Astrocyte of the cerebellum (primary cell): ENCODE results near the gene PTPN23.
A peak's percentile ranks its signal among the peaks of the same experiment; 100 is the strongest.

Source experiments
- DNase-seq: peaks from one replicate; pipeline ENCODE4 v3.0.0-alpha.2; 2011; ENCODE audit warnings: low read depth
- H3K4me3 ChIP-seq: 2 replicates; pipeline ENCODE4 v1.5.1; 2011; ENCODE audit warnings: mild to moderate bottlenecking, low read depth, low read length, moderate library complexity
- in situ Hi-C: cut with HindIII; loops from 2 replicates; pipeline ENCODE4 v1.10.0; 2017; ENCODE audit warnings: low sequenced_read_pairs
- TF ChIP-seq, protein P1 (sequence below): IDR thresholded peaks from 2 replicates; pipeline ENCODE4 v1.5.1; 2012; ENCODE audit warnings: low read length, low read depth, moderate library complexity, mild to moderate bottlenecking; ENCODE audit errors: missing control alignments

Gene PTPN23

GRCh38 chr3:47379411-47379899 is 1.4 kb upstream of the PTPN23 start:
- H3K4me3 ChIP-seq: peak overlapping the region; percentile 70
- in situ Hi-C loops: no loop called here
- TF ChIP-seq, protein P1, sequence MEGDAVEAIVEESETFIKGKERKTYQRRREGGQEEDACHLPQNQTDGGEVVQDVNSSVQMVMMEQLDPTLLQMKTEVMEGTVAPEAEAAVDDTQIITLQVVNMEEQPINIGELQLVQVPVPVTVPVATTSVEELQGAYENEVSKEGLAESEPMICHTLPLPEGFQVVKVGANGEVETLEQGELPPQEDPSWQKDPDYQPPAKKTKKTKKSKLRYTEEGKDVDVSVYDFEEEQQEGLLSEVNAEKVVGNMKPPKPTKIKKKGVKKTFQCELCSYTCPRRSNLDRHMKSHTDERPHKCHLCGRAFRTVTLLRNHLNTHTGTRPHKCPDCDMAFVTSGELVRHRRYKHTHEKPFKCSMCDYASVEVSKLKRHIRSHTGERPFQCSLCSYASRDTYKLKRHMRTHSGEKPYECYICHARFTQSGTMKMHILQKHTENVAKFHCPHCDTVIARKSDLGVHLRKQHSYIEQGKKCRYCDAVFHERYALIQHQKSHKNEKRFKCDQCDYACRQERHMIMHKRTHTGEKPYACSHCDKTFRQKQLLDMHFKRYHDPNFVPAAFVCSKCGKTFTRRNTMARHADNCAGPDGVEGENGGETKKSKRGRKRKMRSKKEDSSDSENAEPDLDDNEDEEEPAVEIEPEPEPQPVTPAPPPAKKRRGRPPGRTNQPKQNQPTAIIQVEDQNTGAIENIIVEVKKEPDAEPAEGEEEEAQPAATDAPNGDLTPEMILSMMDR: no peak

DNA sequence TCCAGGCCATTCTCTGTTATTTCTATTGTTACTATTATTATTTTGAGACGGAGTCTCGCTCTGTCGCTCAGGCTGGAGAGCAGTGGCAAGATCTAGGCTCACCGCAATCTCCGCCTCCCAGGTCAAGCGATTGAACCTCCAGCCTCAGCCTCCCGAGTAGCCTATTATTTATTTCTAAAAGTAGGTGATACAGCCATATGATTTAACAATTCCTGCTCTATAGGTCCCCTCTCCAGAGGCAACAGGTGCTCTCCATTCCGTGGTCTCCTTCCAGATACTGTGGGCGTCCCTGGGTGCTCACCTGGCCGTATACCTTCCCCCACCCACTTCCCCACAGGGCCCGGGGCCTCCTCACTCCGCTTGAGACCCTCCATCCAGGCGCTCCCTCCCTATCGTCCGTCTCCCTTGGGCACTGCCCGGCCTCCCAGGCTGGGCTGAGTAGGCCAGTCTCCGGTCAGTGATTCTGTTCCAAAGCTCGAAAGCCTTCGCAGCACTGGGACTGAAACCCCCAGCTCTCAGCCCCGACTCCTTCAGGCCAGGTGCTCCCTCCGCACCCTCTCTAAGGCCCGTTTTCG is 708 bp upstream of the PTPN23 start:
- in situ Hi-C loops: no loop called here
- TF ChIP-seq, protein P1: no peak
- DNase-seq: no peak
- H3K4me3 ChIP-seq: peak overlapping the region; percentile 70

More at GRCh38 chr3:47379411-47379899, 1.4 kb upstream of the PTPN23 start:
- DNase-seq: no peak

DNA sequence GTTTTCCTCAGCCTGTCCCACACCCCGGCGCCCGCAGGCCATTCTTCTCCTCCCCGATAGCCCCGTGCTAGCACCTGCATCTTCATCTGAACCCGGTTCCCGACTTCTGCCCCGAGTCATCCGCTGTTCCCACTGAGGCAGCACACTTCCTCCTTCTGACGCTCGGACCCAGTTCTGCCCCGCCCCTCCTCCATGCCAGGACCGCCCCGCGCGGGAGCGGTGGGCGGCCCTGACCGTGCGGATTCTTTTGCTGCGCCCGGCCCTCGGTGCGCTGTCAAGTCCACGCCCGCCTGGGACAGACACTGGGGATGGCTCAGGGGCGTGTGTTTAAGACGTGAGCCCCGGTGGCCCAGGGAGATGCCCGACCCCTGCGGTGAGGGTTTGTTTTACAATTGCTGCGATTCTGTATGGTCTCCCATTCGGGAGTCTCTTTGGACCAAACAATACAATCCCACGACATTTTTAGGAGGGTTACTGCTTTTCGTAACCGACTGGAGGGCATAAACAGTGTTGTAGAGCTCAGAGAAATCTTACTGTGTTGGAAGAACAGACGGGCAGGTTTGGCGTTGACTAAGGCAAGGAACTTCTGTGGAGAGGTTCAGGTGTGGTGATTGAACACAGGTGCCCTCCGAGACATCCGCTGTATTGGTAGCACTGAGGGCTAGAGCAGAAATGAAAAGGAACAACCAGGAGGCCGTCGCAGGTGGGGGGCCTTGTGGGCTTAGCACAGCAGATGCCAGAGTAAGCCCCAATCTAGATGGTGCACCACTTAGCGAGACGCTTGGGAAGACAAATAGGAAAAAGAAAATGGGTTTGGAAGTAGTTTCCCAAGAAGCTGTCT is 716 bp downstream of the PTPN23 start:
- in situ Hi-C loops: no loop called here
- TF ChIP-seq, protein P1: no peak
- H3K4me3 ChIP-seq: peak overlapping the region; percentile 70
- peak; percentile 66 for DNase-seq

- DNase-seq: no peak
- TF ChIP-seq, protein P1: no peak
- H3K4me3 ChIP-seq: no peak overlapping the region
- in situ Hi-C loops: no loop called here
Observed at GRCh38 chr3:47384425-47384824, 3.6 kb downstream of the PTPN23 start.

DNA sequence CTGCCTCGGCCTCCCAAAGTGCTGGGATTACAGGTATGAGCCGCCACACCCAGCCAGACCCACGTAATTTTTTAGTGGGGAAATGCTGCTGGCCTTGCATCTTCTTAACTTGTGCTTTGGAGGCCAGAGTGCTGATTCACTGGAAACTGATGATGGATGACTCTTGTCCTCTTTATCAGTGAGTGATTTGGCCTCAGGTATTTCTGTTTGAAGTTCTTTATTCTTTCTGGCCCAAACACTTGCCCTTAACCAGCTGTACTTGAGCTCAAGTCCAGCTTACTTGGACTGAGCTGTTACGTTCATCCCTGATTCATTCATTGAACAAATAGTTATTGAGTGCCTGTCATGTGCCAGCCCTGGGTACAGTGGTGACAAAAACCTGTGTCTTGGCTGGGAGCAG is 4.2 kb downstream of the PTPN23 start:
- TF ChIP-seq, protein P1: no peak
- DNase-seq: no peak
- no peak overlapping the region for H3K4me3 ChIP-seq
- in situ Hi-C loops: no loop called here

- DNase-seq: no peak
- in situ Hi-C loops: no loop called here
- H3K4me3 ChIP-seq: no peak overlapping the region
Observed at GRCh38 chr3:47385796-47386195, 5.0 kb downstream of the PTPN23 start.

More at GRCh38 chr3:47385796-47386195, 5.0 kb downstream of the PTPN23 start:
- TF ChIP-seq, protein P1: no peak
